Posterior cingulate gyrus (tissue), 11 donors: ENCODE measurements around the gene TUB.

Source experiments
- DNase-seq, 10 donors: peaks; one replicate each; pipeline versions ENCODE4 v3.0.0 to v3.0.0-alpha.2; 2020 to 2021; ENCODE audit warnings: mixed read lengths in 3 of 10
- intact Hi-C: fragments of 100-400 bp; cut with DNase I; formaldehyde crosslinking; loops from one replicate; pipeline ENCODE4 v1.15.1; 2023

The TUB gene

GRCh38 chr11:8100605-8101004 is 19.6 kb downstream of the TUB start:
- peak in 1 of 10 donors; percentile 39 for DNase-seq
- intact Hi-C loops: no loop called here

GRCh38 chr11:8101421-8101820 is 20.4 kb downstream of the TUB start:
- peak in 1 of 10 donors; percentile 76 for DNase-seq
- intact Hi-C loops: no loop called here

GRCh38 chr11:8102296-8102915 is 21.4 kb downstream of the TUB start:
- intact Hi-C loops: no loop called here
- DNase-seq: peak in 2 of 10 donors; percentile 51 to 61

- DNase-seq: peak in 1 of 10 donors; percentile 46
- intact Hi-C loops: no loop called here
These were observed 22.0 kb downstream of the TUB start for GRCh38 chr11:8102965-8103364.

GRCh38 chr11:8103909-8104308 is 22.9 kb downstream of the TUB start:
- peak in 1 of 10 donors; percentile 72 for DNase-seq

GRCh38 chr11:8105133-8105532 is 24.1 kb downstream of the TUB start:
- intact Hi-C loops: no loop called here

More at GRCh38 chr11:8103909-8104308, 22.9 kb downstream of the TUB start:
- intact Hi-C loops: no loop called here

GRCh38 chr11:8105666-8106065 is 24.7 kb downstream of the TUB start:
- intact Hi-C loops: no loop called here
- no peak for DNase-seq

More at GRCh38 chr11:8105133-8105532, 24.1 kb downstream of the TUB start:
- peak in 1 of 10 donors; percentile 17 for DNase-seq

GRCh38 chr11:8106679-8107078 is 25.7 kb downstream of the TUB start:
- intact Hi-C loops: no loop called here
- DNase-seq: no peak

GRCh38 chr11:8107642-8108041 is 26.6 kb downstream of the TUB start:
- peak in 1 of 10 donors; percentile 19 for DNase-seq
- intact Hi-C loops: no loop called here

GRCh38 chr11:8108421-8108820 is 27.4 kb downstream of the TUB start:
- intact Hi-C loops: no loop called here
- DNase-seq: no peak

- DNase-seq: no peak
- intact Hi-C loops: no loop called here
These were observed 28.7 kb downstream of the TUB start for GRCh38 chr11:8109675-8110074.

- DNase-seq: no peak
- intact Hi-C loops: no loop called here
These were observed 29.4 kb downstream of the TUB start for GRCh38 chr11:8110396-8110795.

GRCh38 chr11:8111636-8112035 is 30.6 kb downstream of the TUB start:
- DNase-seq: peak in 8 of 10 donors; percentile 41 to 93 (median 72)
- intact Hi-C loops: no loop called here

- intact Hi-C loops: no loop called here
- DNase-seq: no peak
These were observed 41.3 kb downstream of the TUB start for GRCh38 chr11:8122173-8122764.

- DNase-seq: no peak
- intact Hi-C loops: no loop called here
These were observed 45.8 kb downstream of the TUB start for GRCh38 chr11:8126649-8127289.

- intact Hi-C loops: no loop called here
- no peak for DNase-seq
These were observed 46.4 kb downstream of the TUB start for GRCh38 chr11:8127447-8127846.

- DNase-seq: no peak
- intact Hi-C loops: no loop called here
These were observed 57.5 kb downstream of the TUB start for GRCh38 chr11:8138526-8138925.

GRCh38 chr11:8149726-8150125 is 68.7 kb downstream of the TUB start:
- intact Hi-C loops: no loop called here
- no peak for DNase-seq
